Kidney capillary endothelial cell (primary cell): ENCODE data around the gene GLO1.
A peak's percentile ranks its signal among the peaks of the same experiment; 100 is the strongest.
"Not testable (repeated sequence)": the region's sequence is repeated elsewhere in the genome, so short reads cannot be mapped to it uniquely, and the experiment has no call there.

Experiments
- DNase-seq: peaks from one replicate; pipeline ENCODE4 v3.0.0-alpha.2; 2018; ENCODE audit warnings: low spot score

Gene GLO1

GRCh38 chr6:38705924-38706323, 3.0 kb upstream of the GLO1 start:
- DNase-seq = no peak

- no peak for DNase-seq
Measured at GRCh38 chr6:38703949-38704590, 1.1 kb upstream of the GLO1 start.

GRCh38 chr6:38701551-38701950, 1.4 kb downstream of the GLO1 start:
- no peak for DNase-seq

- DNase-seq = not testable (repeated sequence)
Measured at GRCh38 chr6:38699702-38700101, 3.2 kb downstream of the GLO1 start.

GRCh38 chr6:38697846-38698245, 5.1 kb downstream of the GLO1 start:
- DNase-seq = no peak

- no peak for DNase-seq
Measured at GRCh38 chr6:38696345-38696744, 6.6 kb downstream of the GLO1 start.

GRCh38 chr6:38695933-38696332, 7.0 kb downstream of the GLO1 start:
- DNase-seq = no peak

- no peak for DNase-seq
Measured at GRCh38 chr6:38695227-38695900, 7.6 kb downstream of the GLO1 start.

- no peak for DNase-seq
Measured at GRCh38 chr6:38688579-38689087, 14.3 kb downstream of the GLO1 start.

GRCh38 chr6:38687549-38687948, 15.4 kb downstream of the GLO1 start:
- no peak for DNase-seq

- no peak for DNase-seq
Measured at GRCh38 chr6:38687043-38687353, 15.9 kb downstream of the GLO1 start.

- no peak for DNase-seq
Measured at GRCh38 chr6:38686270-38687042, 16.5 kb downstream of the GLO1 start.

- no peak for DNase-seq
Measured at GRCh38 chr6:38684904-38685303, 18.0 kb downstream of the GLO1 start.

GRCh38 chr6:38684237-38684636, 18.7 kb downstream of the GLO1 start:
- DNase-seq = no peak

- DNase-seq = no peak
Measured at GRCh38 chr6:38681850-38682249, 21.1 kb downstream of the GLO1 start.

- no peak for DNase-seq
Measured at GRCh38 chr6:38679668-38680067, 23.3 kb downstream of the GLO1 start.

GRCh38 chr6:38678178-38678760, 24.7 kb downstream of the GLO1 start:
- no peak for DNase-seq

GRCh38 chr6:38676974-38677544, 25.9 kb downstream of the GLO1 start:
- DNase-seq = no peak

- DNase-seq = no peak
Measured at GRCh38 chr6:38676236-38676973, 26.5 kb downstream of the GLO1 start.

- peak; percentile 18 for DNase-seq
Measured at GRCh38 chr6:38673397-38674165, 29.4 kb downstream of the GLO1 start.
